ENCODE measurements around the gene STMN1.

The STMN1 gene

GRCh38 chr1:25893116-25893515 is 13.1 kb downstream of the STMN1 start:
- H3K4me3 ChIP-seq (ENCODE audit: low read length): no peak overlapping the region

GRCh38 chr1:25891606-25892005 is 14.6 kb downstream of the STMN1 start:
- TF ChIP-seq CTCF (conservative IDR thresholded peaks at IDR 0.05; ENCODE audit: low read depth, low read length): no peak
- no peak overlapping the region for H3K4me3 ChIP-seq (ENCODE audit: low read length)
- no peak for DNase-seq (ENCODE audit: low read depth)

More at GRCh38 chr1:25893116-25893515, 13.1 kb downstream of the STMN1 start:
- no peak for DNase-seq (ENCODE audit: low read depth)
- no peak for TF ChIP-seq CTCF (conservative IDR thresholded peaks at IDR 0.05; ENCODE audit: low read depth, low read length)

- no peak for TF ChIP-seq CTCF (conservative IDR thresholded peaks at IDR 0.05; ENCODE audit: low read depth, low read length)
- no peak overlapping the region for H3K4me3 ChIP-seq (ENCODE audit: low read length)
- no peak for DNase-seq (ENCODE audit: low read depth)
These were observed 15.8 kb downstream of the STMN1 start for GRCh38 chr1:25890239-25891034.

- peak; percentile 18 for TF ChIP-seq CTCF (conservative IDR thresholded peaks at IDR 0.05; ENCODE audit: low read depth, low read length)
- no peak overlapping the region for H3K4me3 ChIP-seq (ENCODE audit: low read length)
- DNase-seq (ENCODE audit: low read depth): no peak
These were observed 16.7 kb downstream of the STMN1 start for GRCh38 chr1:25889470-25889869.

GRCh38 chr1:25888426-25888987 is 17.7 kb downstream of the STMN1 start:
- TF ChIP-seq CTCF (conservative IDR thresholded peaks at IDR 0.05; ENCODE audit: low read depth, low read length): no peak

GRCh38 chr1:25885602-25886001 is 20.6 kb downstream of the STMN1 start:
- no peak overlapping the region for H3K4me3 ChIP-seq (ENCODE audit: low read length)
- no peak for DNase-seq (ENCODE audit: low read depth)
- no peak for TF ChIP-seq CTCF (conservative IDR thresholded peaks at IDR 0.05; ENCODE audit: low read depth, low read length)

More at GRCh38 chr1:25888426-25888987, 17.7 kb downstream of the STMN1 start:
- H3K4me3 ChIP-seq (ENCODE audit: low read length): no peak overlapping the region
- no peak for DNase-seq (ENCODE audit: low read depth)

GRCh38 chr1:25881266-25881665 is 25.0 kb downstream of the STMN1 start:
- H3K4me3 ChIP-seq (ENCODE audit: low read length): no peak overlapping the region
- no peak for TF ChIP-seq CTCF (conservative IDR thresholded peaks at IDR 0.05; ENCODE audit: low read depth, low read length)
- DNase-seq (ENCODE audit: low read depth): no peak
